ENCODE results near the gene TRIM26.
"Not testable (repeated sequence)": the region's sequence is repeated elsewhere in the genome, so short reads cannot be mapped to it uniquely, and the experiment has no call there.

Gene TRIM26

DNA sequence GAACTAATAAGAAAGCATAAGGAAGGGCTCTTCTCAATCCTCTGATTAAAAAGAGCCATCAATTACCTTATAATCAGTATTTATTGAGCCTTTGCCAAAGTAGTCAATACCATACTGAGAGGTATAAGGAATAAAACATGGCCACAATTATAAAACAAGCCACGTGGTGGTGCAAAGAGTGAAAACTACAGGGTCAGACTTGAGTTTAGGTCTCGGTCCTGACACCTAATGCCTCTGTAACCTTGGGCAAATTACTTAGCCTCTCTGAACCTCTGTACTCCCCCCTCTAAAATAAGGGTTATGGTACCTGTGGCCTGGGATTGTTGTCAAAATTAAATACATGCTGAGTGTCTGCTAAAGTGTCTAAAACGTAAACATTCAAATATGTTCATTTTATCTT, 64.0 kb downstream of the TRIM26 start:
- Histone ChIP-seq H3K36me3 (ENCODE audit: insufficient read depth, low read length) (no peaks in the 10 kb centered on the region), H3K9me3 (ENCODE audit: low read length) (no peaks in the 10 kb centered on the region), H3K9ac (ENCODE audit: low read length) (no peak overlapping the region), H3K27me3 (ENCODE audit: control insufficient read depth in 1 of 2, insufficient read depth in 2 of 2, low read length in 2 of 2) (peaks cover 0 to 11% of the 10 kb centered on the region in 2 donors), H3K4me1 (ENCODE audit: insufficient read depth, low read length) (no peaks in the 10 kb centered on the region), H3K27ac (ENCODE audit: low read depth, low read length) (no peak overlapping the region), H3K4me3 (ENCODE audit: low read depth in 1 of 2, low read length in 2 of 2) (no peak overlapping the region)

- Histone ChIP-seq H3K4me3 (ENCODE audit: low read depth in 1 of 2, low read length in 2 of 2) (no peak overlapping the region), H3K36me3 (ENCODE audit: insufficient read depth, low read length) (no peaks in the 10 kb centered on the region), H3K4me1 (ENCODE audit: insufficient read depth, low read length) (no peaks in the 10 kb centered on the region), H3K27me3 (ENCODE audit: control insufficient read depth in 1 of 2, insufficient read depth in 2 of 2, low read length in 2 of 2) (peaks cover 0 to 11% of the 10 kb centered on the region in 2 donors), H3K9ac (ENCODE audit: low read length) (no peak overlapping the region), H3K9me3 (ENCODE audit: low read length) (no peaks in the 10 kb centered on the region), H3K27ac (ENCODE audit: low read depth, low read length) (no peak overlapping the region)
Measured at GRCh38 chr6:30147096-30147495, 66.1 kb downstream of the TRIM26 start.

- H3K4me1 ChIP-seq (ENCODE audit: insufficient read depth, low read length), result no peaks in the 10 kb centered on the region
- no peaks in the 10 kb centered on the region for H3K9me3 ChIP-seq (ENCODE audit: low read length)
- H3K9ac ChIP-seq (ENCODE audit: low read length), result no peak overlapping the region
- no peaks in the 10 kb centered on the region for H3K36me3 ChIP-seq (ENCODE audit: insufficient read depth, low read length)
- peaks cover 0 to 11% of the 10 kb centered on the region in 2 donors for H3K27me3 ChIP-seq (ENCODE audit: control insufficient read depth in 1 of 2, insufficient read depth in 2 of 2, low read length in 2 of 2)
- H3K4me3 ChIP-seq (ENCODE audit: low read depth in 1 of 2, low read length in 2 of 2), result no peak overlapping the region
- H3K27ac ChIP-seq (ENCODE audit: low read depth, low read length), result no peak overlapping the region
Measured at GRCh38 chr6:30145818-30146217, 67.4 kb downstream of the TRIM26 start.

GRCh38 chr6:30144811-30145210, 68.4 kb downstream of the TRIM26 start:
- Histone ChIP-seq H3K27ac (ENCODE audit: low read depth, low read length) (no peak overlapping the region), H3K4me3 (ENCODE audit: low read depth in 1 of 2, low read length in 2 of 2) (no peak overlapping the region), H3K9me3 (ENCODE audit: low read length) (no peaks in the 10 kb centered on the region), H3K36me3 (ENCODE audit: insufficient read depth, low read length) (no peaks in the 10 kb centered on the region), H3K27me3 (ENCODE audit: control insufficient read depth in 1 of 2, insufficient read depth in 2 of 2, low read length in 2 of 2) (peaks cover 0 to 11% of the 10 kb centered on the region in 2 donors), H3K4me1 (ENCODE audit: insufficient read depth, low read length) (no peaks in the 10 kb centered on the region), H3K9ac (ENCODE audit: low read length) (no peak overlapping the region)

GRCh38 chr6:30143780-30144179, 69.4 kb downstream of the TRIM26 start:
- Histone ChIP-seq H3K36me3 (ENCODE audit: insufficient read depth, low read length) (no peaks in the 10 kb centered on the region), H3K27me3 (ENCODE audit: control insufficient read depth in 1 of 2, insufficient read depth in 2 of 2, low read length in 2 of 2) (peaks cover 0 to 11% of the 10 kb centered on the region in 2 donors), H3K27ac (ENCODE audit: low read depth, low read length) (no peak overlapping the region), H3K9me3 (ENCODE audit: low read length) (no peaks in the 10 kb centered on the region), H3K9ac (ENCODE audit: low read length) (no peak overlapping the region), H3K4me3 (ENCODE audit: low read depth in 1 of 2, low read length in 2 of 2) (no peak overlapping the region), H3K4me1 (ENCODE audit: insufficient read depth, low read length) (no peaks in the 10 kb centered on the region)

DNA sequence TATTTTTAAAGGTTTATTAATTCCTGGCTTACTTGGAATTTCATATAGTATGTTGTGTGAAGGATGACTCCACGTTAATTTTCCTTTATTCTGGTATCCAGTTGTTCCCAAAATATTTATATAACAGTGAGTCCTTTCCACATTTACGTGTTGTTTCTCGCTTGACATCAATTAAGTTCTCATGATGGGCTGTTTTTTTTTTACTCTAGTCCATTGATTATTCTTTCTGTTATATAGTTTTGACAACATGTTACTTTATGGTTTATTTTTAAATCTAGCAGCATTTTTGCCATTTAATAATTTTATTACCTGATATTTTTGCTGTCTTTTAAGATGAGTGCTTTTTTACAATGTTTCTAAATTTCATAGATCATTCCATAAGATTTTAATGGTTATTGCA, 70.5 kb downstream of the TRIM26 start:
- Histone ChIP-seq H3K4me1 (ENCODE audit: insufficient read depth, low read length) (no peaks in the 10 kb centered on the region), H3K9me3 (ENCODE audit: low read length) (no peaks in the 10 kb centered on the region), H3K27me3 (ENCODE audit: control insufficient read depth in 1 of 2, insufficient read depth in 2 of 2, low read length in 2 of 2) (peaks cover 0 to 4% of the 10 kb centered on the region in 2 donors), H3K4me3 (ENCODE audit: low read depth in 1 of 2, low read length in 2 of 2) (no peak overlapping the region), H3K9ac (ENCODE audit: low read length) (no peak overlapping the region), H3K27ac (ENCODE audit: low read depth, low read length) (no peak overlapping the region), H3K36me3 (ENCODE audit: insufficient read depth, low read length) (no peaks in the 10 kb centered on the region)

DNA sequence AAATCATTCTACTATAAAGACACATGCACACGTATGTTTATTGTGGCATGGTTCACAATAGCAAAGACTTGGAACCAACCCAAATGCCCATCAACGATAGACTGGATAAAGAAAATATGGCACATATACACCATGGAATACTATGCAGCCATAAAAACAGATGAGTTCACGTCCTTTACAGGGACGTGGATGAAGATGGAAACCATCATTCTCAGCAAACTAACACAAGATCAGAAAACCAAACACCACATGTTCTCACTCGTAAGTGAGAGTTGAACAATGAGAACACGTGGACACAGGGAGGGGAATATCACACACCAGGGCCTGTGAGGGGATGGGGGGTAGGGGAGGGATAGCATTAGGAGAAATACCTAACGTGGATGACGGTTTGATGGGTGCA, 73.0 kb downstream of the TRIM26 start:
- H3K27ac ChIP-seq (ENCODE audit: low read depth, low read length); H3K9ac ChIP-seq (ENCODE audit: low read length); H3K9me3 ChIP-seq (ENCODE audit: low read length); H3K27me3 ChIP-seq (ENCODE audit: control insufficient read depth in 1 of 2, insufficient read depth in 2 of 2, low read length in 2 of 2); H3K4me3 ChIP-seq (ENCODE audit: low read depth in 1 of 2, low read length in 2 of 2); H3K4me1 ChIP-seq (ENCODE audit: insufficient read depth, low read length); H3K36me3 ChIP-seq (ENCODE audit: insufficient read depth, low read length): not testable (repeated sequence)

- Histone ChIP-seq H3K27me3 (ENCODE audit: control insufficient read depth in 1 of 2, insufficient read depth in 2 of 2, low read length in 2 of 2) (peaks cover 0 to 10% of the 10 kb centered on the region in 2 donors), H3K9ac (ENCODE audit: low read length) (no peak overlapping the region), H3K36me3 (ENCODE audit: insufficient read depth, low read length) (no peaks in the 10 kb centered on the region), H3K9me3 (ENCODE audit: low read length) (no peaks in the 10 kb centered on the region), H3K27ac (ENCODE audit: low read depth, low read length) (no peak overlapping the region), H3K4me3 (ENCODE audit: low read depth in 1 of 2, low read length in 2 of 2) (no peak overlapping the region), H3K4me1 (ENCODE audit: insufficient read depth, low read length) (no peaks in the 10 kb centered on the region)
Measured at GRCh38 chr6:30136570-30137286, 76.5 kb downstream of the TRIM26 start.

DNA sequence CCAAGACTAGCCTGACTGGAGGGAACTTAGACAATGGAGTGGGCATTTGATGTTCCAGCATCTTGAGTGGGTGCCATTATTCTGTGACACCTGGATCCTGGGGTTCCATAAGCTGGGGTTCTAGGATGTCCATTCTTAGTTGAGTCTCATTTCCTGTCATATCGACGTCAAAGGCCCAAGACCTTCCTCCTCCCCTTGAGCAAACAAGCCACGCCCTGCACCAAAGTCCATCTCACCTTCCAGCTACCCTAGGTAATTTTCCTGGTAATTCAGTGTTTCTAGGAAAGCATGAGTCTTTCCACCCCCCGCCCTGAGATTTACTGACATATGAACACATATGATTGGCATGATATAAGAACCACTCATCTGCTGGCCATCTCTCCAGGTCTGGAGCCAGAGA, 77.4 kb downstream of the TRIM26 start, which contains the start of gene TRIM40:
TSS of gene TRIM40 (plus strand) at position 384 of the 400 bp plus-strand sequence. CDS start 897 bp downstream, outside the sequence.
- Histone ChIP-seq H3K9ac (ENCODE audit: low read length) (no peak within 1 kb of the TSS), H3K27ac (ENCODE audit: low read depth, low read length) (no peak within 1 kb of the TSS), H3K4me3 (ENCODE audit: low read depth in 1 of 2, low read length in 2 of 2) (no peak within 1 kb of the TSS), H3K27me3 (ENCODE audit: control insufficient read depth in 1 of 2, insufficient read depth in 2 of 2, low read length in 2 of 2) (peaks cover under 1 to 12% of the 10 kb centered on the region in 2 donors), H3K4me1 (ENCODE audit: insufficient read depth, low read length) (no peaks in the 10 kb centered on the region), H3K9me3 (ENCODE audit: low read length) (no peaks in the 10 kb centered on the region), H3K36me3 (ENCODE audit: insufficient read depth, low read length) (no peaks in the 10 kb centered on the region)

DNA sequence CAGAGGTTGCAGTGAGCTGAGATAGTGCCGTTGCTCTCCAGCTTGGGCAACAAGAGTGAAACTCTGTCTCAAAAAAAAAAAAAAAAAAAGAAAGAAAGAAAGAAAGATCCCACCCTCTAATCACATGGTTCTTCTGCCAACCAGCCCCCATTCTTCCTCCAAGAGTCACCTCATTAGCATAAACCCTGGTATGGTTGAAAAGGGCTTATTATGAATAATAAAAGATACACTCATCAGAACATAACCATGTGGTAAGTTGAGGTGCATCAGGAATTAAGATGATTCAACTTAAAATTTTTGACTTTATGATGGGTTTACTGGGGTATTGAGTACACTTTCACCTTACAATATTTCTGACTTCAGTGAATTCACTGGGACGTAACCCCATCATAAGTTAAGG, 78.1 kb downstream of the TRIM26 start:
- Histone ChIP-seq H3K9me3 (ENCODE audit: low read length) (no peaks in the 10 kb centered on the region), H3K27me3 (ENCODE audit: control insufficient read depth in 1 of 2, insufficient read depth in 2 of 2, low read length in 2 of 2) (peaks cover 6 to 18% of the 10 kb centered on the region in 2 donors), H3K9ac (ENCODE audit: low read length) (no peak overlapping the region), H3K4me1 (ENCODE audit: insufficient read depth, low read length) (no peaks in the 10 kb centered on the region), H3K4me3 (ENCODE audit: low read depth in 1 of 2, low read length in 2 of 2) (no peak overlapping the region), H3K27ac (ENCODE audit: low read depth, low read length) (no peak overlapping the region), H3K36me3 (ENCODE audit: insufficient read depth, low read length) (no peaks in the 10 kb centered on the region)

Data from muscle layer of colon (tissue), 2 donors.